B cell (primary cell): Measurements from ENCODE around the gene DGKB.

Source experiments
- CTCF ChIP-seq: fragments of 200-600 bp; IDR thresholded peaks from one replicate; pipeline ENCODE4 v1.8.0; 2022; ENCODE audit warnings: antibody characterized with exemption, mild to moderate bottlenecking
- EZH2 ChIP-seq: IDR thresholded peaks from 2 replicates; pipeline ENCODE4 v1.6.1; 2012; ENCODE audit warnings: borderline replicate concordance, low read depth, mild to moderate bottlenecking, moderate library complexity, low read length; ENCODE audit not compliant: insufficient read depth, poor library complexity, severe bottlenecking

DNA sequence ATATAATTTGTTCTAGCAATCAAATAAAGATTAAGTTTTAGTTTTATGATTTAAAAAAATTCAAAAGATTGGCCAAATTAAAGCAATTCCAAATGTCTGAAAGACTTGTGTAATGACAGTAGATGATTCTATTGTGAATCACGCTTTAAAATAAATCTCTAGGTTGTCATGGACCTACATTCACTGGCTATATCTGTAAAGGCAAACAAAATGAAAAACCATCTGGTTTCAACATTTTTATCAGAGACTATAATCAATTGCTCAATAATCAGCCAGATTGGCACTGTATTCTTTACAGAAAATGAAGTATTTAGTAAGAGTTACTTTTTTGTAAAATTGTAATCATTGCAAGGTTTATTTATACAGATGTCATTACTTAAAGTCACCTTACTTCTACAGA lies 60.7 kb downstream of the DGKB start:
- TF ChIP-seq CTCF (no peak), EZH2 (no peak)
